Epidermal melanocyte (primary cell): ENCODE data around the gene CDC42SE2.
"Not testable (repeated sequence)": the region's sequence is repeated elsewhere in the genome, so short reads cannot be mapped to it uniquely, and the experiment has no call there.

Experiments used
- DNase-seq: peaks from one replicate; pipeline ENCODE4 v3.0.0; 2011; ENCODE audit warnings: low spot score; ENCODE audit not compliant: insufficient read length

Gene CDC42SE2

GRCh38 chr5:131277875-131278740 lies 14.3 kb downstream of the CDC42SE2 start:
- no peak for DNase-seq

- not testable (repeated sequence) for DNase-seq
These were observed 14.9 kb downstream of the CDC42SE2 start for GRCh38 chr5:131278741-131279124.

- DNase-seq, result no peak
These were observed 15.4 kb downstream of the CDC42SE2 start for GRCh38 chr5:131279204-131279603.

- peak; percentile 54 for DNase-seq
These were observed 16.6 kb downstream of the CDC42SE2 start for GRCh38 chr5:131280417-131280816.

- DNase-seq, result no peak
These were observed 17.4 kb downstream of the CDC42SE2 start for GRCh38 chr5:131281133-131281867.

GRCh38 chr5:131281868-131282234 lies 18.0 kb downstream of the CDC42SE2 start:
- DNase-seq, result no peak

GRCh38 chr5:131282235-131282634 lies 18.4 kb downstream of the CDC42SE2 start:
- DNase-seq, result no peak

GRCh38 chr5:131285703-131286399 lies 22.0 kb downstream of the CDC42SE2 start:
- no peak for DNase-seq

- DNase-seq, result no peak
These were observed 22.5 kb downstream of the CDC42SE2 start for GRCh38 chr5:131286400-131286715.

- no peak for DNase-seq
These were observed 24.5 kb downstream of the CDC42SE2 start for GRCh38 chr5:131288328-131288727.

- DNase-seq, result no peak
These were observed 25.9 kb downstream of the CDC42SE2 start for GRCh38 chr5:131289738-131290137.

GRCh38 chr5:131296213-131296672 lies 32.4 kb downstream of the CDC42SE2 start:
- DNase-seq, result no peak

GRCh38 chr5:131297886-131298285 lies 34.0 kb downstream of the CDC42SE2 start:
- no peak for DNase-seq

- DNase-seq, result no peak
These were observed 35.6 kb downstream of the CDC42SE2 start for GRCh38 chr5:131299465-131299864.

GRCh38 chr5:131302506-131302905 lies 38.7 kb downstream of the CDC42SE2 start:
- DNase-seq, result no peak

- no peak for DNase-seq
These were observed 39.7 kb downstream of the CDC42SE2 start for GRCh38 chr5:131303537-131303936.

- no peak for DNase-seq
These were observed 40.6 kb downstream of the CDC42SE2 start for GRCh38 chr5:131304414-131304813.

- no peak for DNase-seq
These were observed 41.4 kb downstream of the CDC42SE2 start for GRCh38 chr5:131305138-131305689.

GRCh38 chr5:131305906-131306305 lies 42.1 kb downstream of the CDC42SE2 start:
- no peak for DNase-seq

GRCh38 chr5:131312235-131312772 lies 48.5 kb downstream of the CDC42SE2 start:
- not testable (repeated sequence) for DNase-seq

- no peak for DNase-seq
These were observed 52.2 kb downstream of the CDC42SE2 start for GRCh38 chr5:131316026-131316425.
